ENCODE results near the gene BEST1.

The BEST1 gene

GRCh38 chr11:61950035-61950547 lies at the start of gene BEST1:
Gene BEST1 (plus strand): TSS chr11:61950351. CDS start chr11:61951807, 1,456 bp downstream.
- no peak for DNase-seq

GRCh38 chr11:61901397-61901796 lies 48.8 kb upstream of the BEST1 start:
- DNase-seq, result no peak

- DNase-seq, result no peak
Observed at GRCh38 chr11:61902313-61902712, 47.8 kb upstream of the BEST1 start.

- no peak for DNase-seq
Observed at GRCh38 chr11:61903845-61904244, 46.3 kb upstream of the BEST1 start.

GRCh38 chr11:61904539-61905048 lies 45.6 kb upstream of the BEST1 start:
- DNase-seq, result no peak

- no peak for DNase-seq
Observed at GRCh38 chr11:61905067-61905696, 45.0 kb upstream of the BEST1 start.

DNA sequence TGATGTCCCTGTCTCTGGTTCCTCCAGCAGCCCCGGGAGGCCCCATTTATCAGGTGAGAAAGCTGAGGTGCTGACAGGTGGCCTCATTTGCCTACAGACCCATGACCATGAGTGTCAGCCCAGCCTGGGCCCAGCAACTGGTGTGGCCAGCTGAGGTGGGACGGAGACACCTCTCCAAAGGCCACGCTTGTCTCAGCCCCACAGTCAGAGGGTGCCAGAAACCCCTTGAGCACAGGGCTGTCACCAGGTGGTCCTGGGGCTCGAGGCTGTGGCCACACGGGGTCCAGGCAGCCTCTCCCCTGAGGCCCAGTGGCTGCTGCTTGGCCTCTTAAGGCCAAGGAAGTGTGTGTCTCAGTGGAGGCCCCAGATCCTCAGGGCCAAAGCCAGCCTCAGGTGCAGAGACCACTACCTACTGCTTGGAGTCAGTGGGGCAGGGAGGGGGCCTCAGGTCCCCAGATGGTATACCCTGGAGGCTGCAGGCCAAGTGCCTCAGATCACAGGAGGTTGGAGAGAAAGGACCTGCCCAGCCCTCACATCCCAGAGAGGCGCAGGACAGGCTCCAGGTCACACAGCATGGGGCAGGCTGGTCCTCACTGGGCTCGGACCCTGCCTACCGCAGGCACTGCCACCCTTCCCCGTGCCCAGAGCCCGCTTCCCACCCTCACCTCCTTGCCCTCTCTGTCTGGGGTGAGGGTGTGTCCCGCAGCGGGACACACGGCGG lies 44.2 kb upstream of the BEST1 start:
- DNase-seq, result no peak

GRCh38 chr11:61906522-61906909 lies 43.6 kb upstream of the BEST1 start:
- DNase-seq, result no peak

- no peak for DNase-seq
Observed at GRCh38 chr11:61907282-61907681, 42.9 kb upstream of the BEST1 start.

DNA sequence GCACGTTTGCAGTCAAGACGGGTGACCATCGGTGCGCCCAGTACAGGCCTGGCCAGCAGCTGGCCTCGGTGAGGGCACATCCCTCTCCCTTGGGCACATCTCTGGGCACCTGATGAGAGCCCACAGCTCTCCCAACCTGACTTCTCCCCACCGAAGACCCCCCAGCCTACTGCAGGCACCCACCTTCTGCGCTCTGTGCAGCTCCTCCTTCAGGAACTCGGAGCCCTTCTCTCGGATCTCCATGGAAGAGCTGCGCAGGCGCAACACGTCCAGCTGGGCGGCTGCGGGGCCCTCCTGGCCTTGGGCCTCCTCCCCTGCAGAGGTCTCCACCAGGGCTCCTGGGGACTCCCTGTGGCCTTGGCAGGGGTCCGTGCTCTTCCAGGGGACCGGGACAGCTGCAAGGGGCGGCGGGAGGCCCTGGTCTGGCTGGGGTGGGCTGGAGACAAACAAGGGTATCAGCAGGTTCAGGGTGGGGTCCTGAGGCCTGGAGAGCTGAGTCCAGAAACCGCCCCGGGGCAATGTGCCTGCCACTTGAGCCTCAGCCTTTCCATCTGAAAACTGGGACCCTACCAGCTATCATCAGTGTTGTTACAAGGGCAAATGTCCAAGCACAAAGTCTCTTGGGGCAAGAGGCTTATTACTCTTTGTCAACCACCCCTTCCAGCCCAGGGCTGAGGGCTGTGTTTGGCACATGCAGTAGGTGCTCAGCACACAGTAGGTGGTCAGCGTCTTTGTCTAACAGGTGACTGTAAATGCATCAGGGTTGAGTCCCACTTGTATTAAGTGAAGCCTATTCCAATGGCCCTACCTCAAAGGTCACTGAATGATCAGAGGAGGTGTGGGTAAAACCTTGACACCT lies 42.1 kb upstream of the BEST1 start:
- no peak for DNase-seq

- no peak for DNase-seq
Observed at GRCh38 chr11:61908730-61909316, 41.3 kb upstream of the BEST1 start.

DNA sequence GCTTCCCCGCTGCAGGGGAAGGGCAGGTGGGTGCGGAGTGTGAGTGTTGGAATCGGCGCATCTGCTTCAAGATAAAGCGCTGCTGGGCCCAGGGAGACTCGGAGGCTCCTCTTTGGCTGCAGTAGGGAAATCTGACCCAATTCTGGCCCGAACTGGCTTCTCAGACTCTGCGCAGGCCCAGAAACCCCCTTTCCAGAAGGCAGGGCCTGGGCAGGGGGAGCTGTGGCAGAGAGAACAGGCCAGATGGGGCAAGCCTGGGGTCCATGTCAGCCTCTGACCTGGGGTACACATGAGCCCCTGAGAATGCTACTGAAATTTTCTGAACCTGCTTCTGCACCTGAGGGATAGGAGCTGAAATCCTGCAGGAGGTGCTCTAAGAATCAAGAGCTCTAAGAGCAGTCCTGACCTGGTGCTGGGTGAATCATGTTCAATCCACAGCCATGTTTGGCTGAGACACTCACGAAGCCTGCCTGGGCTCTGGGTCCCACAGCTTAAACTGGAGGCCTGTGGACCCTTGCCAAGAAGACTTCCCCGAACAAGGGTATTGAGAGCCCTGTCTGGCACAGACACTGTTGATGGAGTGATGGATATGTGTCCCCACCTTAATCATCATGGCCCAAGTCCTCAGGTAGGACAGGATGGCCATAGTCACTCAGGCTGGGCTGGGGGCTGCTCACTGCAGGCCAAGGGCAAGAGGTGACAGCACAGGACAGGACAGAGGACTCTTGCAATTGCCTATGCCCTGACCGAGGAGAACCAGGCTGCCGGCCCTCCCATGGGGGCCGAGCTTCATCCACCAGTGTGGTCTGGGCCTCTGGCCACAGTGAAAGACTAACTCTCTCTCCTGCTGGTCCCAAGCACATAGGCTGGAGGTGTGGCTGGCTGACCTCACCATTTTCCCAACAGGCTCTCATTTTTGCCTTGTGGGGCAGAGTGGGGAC lies 39.7 kb upstream of the BEST1 start:
- no peak for DNase-seq

DNA sequence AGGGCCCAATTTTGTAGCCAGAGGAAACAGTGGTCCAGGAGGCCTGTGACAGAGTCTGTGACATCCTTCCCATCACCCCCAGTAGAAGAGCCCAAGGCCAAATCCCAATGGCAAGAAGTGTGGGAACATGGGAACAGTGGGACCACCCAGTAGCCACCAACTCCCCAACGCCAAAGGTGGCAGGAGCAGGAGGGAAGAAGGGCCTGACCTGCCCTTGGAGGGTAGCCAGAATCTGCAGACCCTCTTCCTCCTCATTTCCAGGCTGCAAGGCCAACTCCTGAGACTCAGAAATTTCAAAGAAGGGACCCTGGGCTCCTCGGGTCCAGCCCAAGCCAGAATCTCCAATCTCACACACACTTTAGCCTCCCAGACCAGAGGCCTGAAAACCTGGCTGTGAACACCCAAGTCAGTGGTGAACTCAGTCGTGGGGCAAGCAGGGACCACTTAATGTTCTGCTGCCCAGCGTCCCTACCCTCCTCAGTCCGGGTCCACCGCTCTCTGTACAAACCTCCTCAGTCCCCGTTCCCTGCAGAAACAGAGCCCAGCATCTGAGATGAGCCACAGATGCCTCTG lies 38.9 kb upstream of the BEST1 start:
- DNase-seq, result no peak

GRCh38 chr11:61911701-61912529 lies 38.2 kb upstream of the BEST1 start:
- no peak for DNase-seq

DNA sequence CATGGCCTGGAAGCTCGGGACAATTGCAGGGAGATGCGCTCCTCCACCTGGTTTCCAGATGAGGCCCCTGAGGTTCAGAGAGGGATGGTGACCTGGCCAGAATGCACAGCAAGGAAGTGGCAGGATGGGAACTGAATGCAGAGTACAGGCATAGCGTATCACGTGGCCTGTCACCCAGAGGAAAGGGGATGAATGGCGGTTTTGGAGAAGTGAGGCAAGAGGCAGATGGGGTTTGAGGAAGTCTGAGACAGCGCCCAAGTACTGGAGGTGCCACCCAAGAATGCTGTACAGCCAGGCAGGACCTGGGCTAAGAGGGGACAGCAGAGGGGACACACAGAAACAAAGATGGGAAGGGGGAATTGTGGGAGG lies 37.6 kb upstream of the BEST1 start:
- DNase-seq, result peak; percentile 12

- no peak for DNase-seq
Observed at GRCh38 chr11:61912991-61913698, 37.0 kb upstream of the BEST1 start.

DNA sequence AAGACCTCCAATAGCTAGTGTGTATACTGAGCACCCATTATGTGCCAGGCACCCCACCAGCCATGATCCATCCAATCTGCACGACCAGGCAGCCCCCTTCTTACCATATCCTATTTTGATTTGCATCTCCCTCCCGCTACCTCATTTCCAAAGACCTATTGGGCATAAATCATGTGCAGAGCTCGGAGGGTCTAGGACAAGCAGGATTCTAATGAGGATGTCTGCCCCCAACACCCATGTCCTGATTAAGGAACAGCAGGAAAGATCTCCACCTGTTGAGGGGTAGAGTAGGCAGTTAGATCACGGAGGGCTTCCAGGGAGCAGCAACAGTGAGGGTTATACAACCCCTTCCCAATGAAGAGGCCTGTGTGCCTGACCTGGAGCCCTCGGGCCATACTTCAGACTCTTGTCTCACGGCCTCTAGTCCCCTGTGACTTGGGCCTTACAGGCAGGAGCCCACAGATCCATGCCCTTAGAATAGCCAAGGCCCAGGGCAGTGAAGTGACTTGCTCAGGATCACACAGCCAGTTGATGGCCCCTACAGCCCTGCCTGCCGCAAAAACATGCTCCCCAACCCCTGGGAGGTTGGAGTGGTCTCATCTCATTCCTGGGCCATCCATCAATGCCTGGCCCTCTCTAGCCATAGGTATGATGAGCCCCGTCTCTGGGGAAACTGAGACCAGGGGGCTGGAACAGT lies 36.3 kb upstream of the BEST1 start:
- no peak for DNase-seq

DNA sequence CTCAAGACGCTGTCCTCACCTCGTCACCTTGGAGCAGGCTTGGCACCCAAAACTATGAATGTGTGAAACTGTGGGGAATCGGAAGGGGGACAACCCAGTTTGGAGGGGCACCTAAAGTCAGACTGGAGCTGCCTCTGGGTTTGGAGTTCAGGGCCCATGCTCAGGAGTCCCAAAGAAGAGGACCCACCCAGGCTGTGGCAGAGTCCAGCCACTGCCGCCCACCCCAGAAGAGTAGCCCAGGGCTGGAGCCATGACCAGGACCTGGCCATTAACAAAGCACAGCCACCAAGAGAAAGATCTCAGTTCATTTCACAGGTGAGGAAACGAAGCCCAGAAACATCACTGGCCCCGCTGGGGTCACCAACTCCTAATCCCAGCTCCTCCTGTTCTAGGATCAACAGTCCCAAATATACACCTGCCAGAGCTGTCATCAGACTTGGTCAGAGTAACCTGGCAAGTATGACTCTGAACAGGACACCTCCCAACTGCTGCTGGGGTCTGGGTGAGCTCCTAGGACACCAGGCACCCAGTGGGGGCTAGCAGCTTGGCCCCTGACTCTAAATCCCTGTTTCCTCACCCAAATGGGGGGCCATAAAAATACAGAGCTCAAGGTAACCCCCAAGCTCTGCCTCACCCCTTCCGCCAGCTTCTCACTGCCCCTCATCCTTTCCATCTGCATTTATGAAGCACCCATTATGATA lies 35.5 kb upstream of the BEST1 start:
- no peak for DNase-seq
